GM23248 (cell line): ENCODE data around the gene MMEL1.

ENCODE experiments used
- EZH2 ChIP-seq: fragments of 200-600 bp; sonication (generic); IDR thresholded peaks from 2 replicates; pipeline ENCODE4 v1.6.1; 2018; ENCODE audit warnings: antibody characterized with exemption, mild to moderate bottlenecking; ENCODE audit not compliant: insufficient read depth, poor library complexity, severe bottlenecking
- EZH2phosphoT487 ChIP-seq: fragments of 200-600 bp; sonication (generic); IDR thresholded peaks from 2 replicates; pipeline ENCODE4 v1.6.1; 2018; ENCODE audit warnings: antibody characterized with exemption, moderate library complexity, mild to moderate bottlenecking, low read depth; ENCODE audit not compliant: insufficient read depth

DNA sequence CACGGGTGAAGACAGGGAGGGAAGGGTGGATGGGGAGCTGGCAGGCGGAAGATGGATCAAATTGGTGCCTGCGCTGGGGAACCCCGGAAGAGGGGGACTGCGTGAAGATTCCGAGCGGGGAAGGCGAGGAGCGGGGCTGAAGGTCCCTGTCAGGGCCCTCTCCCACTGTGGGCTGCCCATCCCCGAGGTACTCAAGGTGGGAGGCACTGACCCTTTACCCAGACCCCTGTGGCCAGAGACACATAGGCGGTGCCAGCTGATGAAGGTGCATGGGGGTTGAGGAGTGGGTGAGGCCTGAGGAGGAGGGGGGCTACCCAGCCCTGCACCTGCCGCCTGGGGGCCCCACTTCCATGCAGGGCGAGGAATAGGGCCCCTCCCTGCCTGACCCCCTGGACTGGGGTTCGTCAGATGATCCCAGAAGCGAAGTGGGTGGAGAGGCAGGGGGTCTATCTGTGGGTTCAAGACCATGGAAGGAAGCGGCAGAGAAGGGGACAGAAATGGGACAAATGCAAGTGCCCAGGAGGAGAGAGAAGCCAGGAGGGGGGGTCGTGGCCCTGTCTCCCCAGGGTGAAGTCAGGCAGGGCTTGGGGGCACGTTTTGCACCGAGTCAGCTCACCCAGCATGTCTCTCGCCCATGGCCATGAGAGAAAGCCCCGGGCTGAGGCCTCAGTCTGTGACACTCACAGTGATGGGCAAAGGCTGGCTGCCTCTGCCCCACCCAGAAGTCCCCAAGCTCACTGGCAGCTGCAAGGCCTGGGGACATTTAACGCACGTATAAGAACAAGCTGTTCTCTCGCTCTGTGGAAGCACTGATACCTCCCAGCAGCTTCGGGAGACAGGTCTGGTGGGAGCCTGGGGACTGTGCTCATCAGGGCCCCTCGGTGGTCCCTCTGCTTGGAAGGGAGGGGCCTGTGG, 7.0 kb upstream of the MMEL1 start:
- TF ChIP-seq EZH2 (no peak), EZH2phosphoT487 (no peak)
